ENCODE data around the gene ZBTB40. TPM values are rescaled to one million over a fixed set of nuclear protein-coding genes. Genes with fewer than 3 reads are reported as not detected.

The ZBTB40 gene
- total RNA-seq, 1 donor from 2014 or later: 15.3 TPM

DNA sequence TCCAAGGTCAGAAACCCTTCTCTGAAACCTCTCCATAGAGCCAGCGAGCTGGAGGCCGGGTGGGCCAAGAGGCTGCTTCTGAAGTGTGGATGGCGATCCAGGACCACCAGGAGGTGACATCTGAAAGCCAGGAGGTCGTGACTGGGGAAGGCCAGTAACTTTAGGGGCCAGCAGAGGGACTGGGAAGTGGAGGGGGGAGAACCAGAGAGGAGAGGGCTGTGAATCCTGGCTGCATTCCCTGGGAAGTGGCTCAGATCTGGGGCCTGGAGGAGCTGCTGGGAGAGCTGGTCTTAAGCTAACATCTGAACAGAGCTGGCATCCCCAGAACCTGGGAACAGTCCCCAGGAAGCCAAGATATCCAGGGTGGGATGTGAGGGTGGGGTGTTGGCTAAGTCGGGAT, 100.4 kb downstream of the ZBTB40 start:
- H2AFZ ChIP-seq (ENCODE audit: low read depth, low read length): no peak overlapping the region
- no peak overlapping the region for H3K9ac ChIP-seq (ENCODE audit: low read length)
- TF ChIP-seq, protein P1, sequence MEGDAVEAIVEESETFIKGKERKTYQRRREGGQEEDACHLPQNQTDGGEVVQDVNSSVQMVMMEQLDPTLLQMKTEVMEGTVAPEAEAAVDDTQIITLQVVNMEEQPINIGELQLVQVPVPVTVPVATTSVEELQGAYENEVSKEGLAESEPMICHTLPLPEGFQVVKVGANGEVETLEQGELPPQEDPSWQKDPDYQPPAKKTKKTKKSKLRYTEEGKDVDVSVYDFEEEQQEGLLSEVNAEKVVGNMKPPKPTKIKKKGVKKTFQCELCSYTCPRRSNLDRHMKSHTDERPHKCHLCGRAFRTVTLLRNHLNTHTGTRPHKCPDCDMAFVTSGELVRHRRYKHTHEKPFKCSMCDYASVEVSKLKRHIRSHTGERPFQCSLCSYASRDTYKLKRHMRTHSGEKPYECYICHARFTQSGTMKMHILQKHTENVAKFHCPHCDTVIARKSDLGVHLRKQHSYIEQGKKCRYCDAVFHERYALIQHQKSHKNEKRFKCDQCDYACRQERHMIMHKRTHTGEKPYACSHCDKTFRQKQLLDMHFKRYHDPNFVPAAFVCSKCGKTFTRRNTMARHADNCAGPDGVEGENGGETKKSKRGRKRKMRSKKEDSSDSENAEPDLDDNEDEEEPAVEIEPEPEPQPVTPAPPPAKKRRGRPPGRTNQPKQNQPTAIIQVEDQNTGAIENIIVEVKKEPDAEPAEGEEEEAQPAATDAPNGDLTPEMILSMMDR (IDR thresholded peaks at IDR 0.05; ENCODE audit: insufficient read depth, low read depth, low read length): no peak
- Mint-ChIP-seq H3K36me3 (ENCODE audit: low read depth, unreplicated experiment) (peaks cover 2% of the 10 kb centered on the region), H3K4me3 (ENCODE audit: unreplicated experiment) (no peak overlapping the region), H3K9me3 (ENCODE audit: unreplicated experiment) (no peaks in the 10 kb centered on the region), H3K27ac (ENCODE audit: unreplicated experiment) (no peak overlapping the region), H3K27me3 (ENCODE audit: low read depth, unreplicated experiment) (peaks cover 84% of the 10 kb centered on the region), H3K4me1 (ENCODE audit: low read depth, unreplicated experiment) (peaks cover 2% of the 10 kb centered on the region)
- no peaks in the 10 kb centered on the region for H4K20me1 ChIP-seq (ENCODE audit: insufficient read depth, low read length)
- H3K27me3 ChIP-seq (ENCODE audit: insufficient read depth, low read length): peaks cover 34% of the 10 kb centered on the region
- H3K9me3 ChIP-seq (ENCODE audit: insufficient read depth, low read depth, low read length): no peaks in the 10 kb centered on the region
- no peak overlapping the region for H3K4me3 ChIP-seq (ENCODE audit: insufficient read depth, low read depth, low read length)
- no peak overlapping the region for H3K4me2 ChIP-seq (ENCODE audit: low read length)
- H3K4me1 ChIP-seq (ENCODE audit: insufficient read depth, low read length): no peaks in the 10 kb centered on the region
- DNase-seq (ENCODE audit: low read depth): no peak
- H3K27ac ChIP-seq (ENCODE audit: low read depth, low read length): no peak overlapping the region
- H3K79me2 ChIP-seq (ENCODE audit: insufficient read depth, low read length): no peaks in the 10 kb centered on the region
- FAIRE-seq: no peak
- no peaks in the 10 kb centered on the region for H3K36me3 ChIP-seq (ENCODE audit: insufficient read depth, low read length)

DNA sequence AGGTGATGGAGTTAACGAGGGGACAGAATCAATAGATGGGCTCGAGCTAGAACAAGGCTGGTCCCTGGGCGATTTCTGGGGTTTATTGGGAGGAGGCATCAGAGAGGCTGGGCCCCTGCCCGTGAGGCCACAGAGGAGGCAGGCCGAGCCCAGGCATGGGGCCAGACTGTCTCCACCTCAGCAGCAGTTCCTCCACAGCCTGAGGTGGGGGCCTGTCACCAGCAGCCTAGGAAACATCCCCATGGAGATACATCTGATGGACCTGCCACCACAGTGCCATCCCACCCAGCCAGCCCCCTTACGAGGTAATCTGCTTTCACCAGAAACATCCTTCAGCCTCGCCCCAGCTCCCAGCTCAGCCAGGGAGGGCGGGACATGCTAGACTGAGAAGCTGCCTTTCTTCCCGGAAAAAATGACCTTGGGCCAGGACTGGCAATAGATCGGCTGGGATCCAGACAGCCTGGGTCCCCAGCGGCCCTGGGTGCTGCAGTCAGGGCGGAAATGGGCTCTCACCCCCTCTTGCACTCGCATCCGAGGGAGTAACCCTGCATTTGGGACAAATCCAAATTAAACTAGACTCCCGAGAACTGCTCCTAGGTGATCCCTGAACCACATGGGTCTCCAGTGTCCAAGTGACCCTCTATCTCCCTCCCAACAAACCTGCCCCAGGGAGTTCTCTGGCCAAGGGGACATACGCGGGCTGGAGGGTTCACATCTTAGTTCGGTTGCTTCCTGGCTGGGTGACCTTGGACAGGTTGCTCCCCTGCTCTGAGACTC, 101.6 kb downstream of the ZBTB40 start:
- no peaks in the 10 kb centered on the region for H3K4me1 ChIP-seq (ENCODE audit: insufficient read depth, low read length)
- no peaks in the 10 kb centered on the region for H4K20me1 ChIP-seq (ENCODE audit: insufficient read depth, low read length)
- DNase-seq (ENCODE audit: low read depth): no peak
- no peaks in the 10 kb centered on the region for H3K36me3 ChIP-seq (ENCODE audit: insufficient read depth, low read length)
- H3K27ac Mint-ChIP-seq (ENCODE audit: unreplicated experiment): no peak overlapping the region
- no peaks in the 10 kb centered on the region for H3K79me2 ChIP-seq (ENCODE audit: insufficient read depth, low read length)
- H3K27me3 ChIP-seq (ENCODE audit: insufficient read depth, low read length): peaks cover 31% of the 10 kb centered on the region
- FAIRE-seq: no peak
- H2AFZ ChIP-seq (ENCODE audit: low read depth, low read length): no peak overlapping the region
- no peak overlapping the region for H3K9ac ChIP-seq (ENCODE audit: low read length)
- no peak overlapping the region for H3K4me3 Mint-ChIP-seq (ENCODE audit: unreplicated experiment)
- H3K27me3 Mint-ChIP-seq (ENCODE audit: low read depth, unreplicated experiment): peaks cover 80% of the 10 kb centered on the region
- TF ChIP-seq EZH2 (IDR thresholded peaks at IDR 0.05; ENCODE audit: insufficient read depth, low read length): no peak
- TF ChIP-seq, protein P1 (IDR thresholded peaks at IDR 0.05; ENCODE audit: insufficient read depth, low read depth, low read length): no peak
- H3K9me3 Mint-ChIP-seq (ENCODE audit: unreplicated experiment): no peaks in the 10 kb centered on the region
- H3K4me2 ChIP-seq (ENCODE audit: low read length): no peak overlapping the region
- H3K9me3 ChIP-seq (ENCODE audit: insufficient read depth, low read depth, low read length): no peaks in the 10 kb centered on the region
- peaks cover 2% of the 10 kb centered on the region for H3K36me3 Mint-ChIP-seq (ENCODE audit: low read depth, unreplicated experiment)
- H3K4me1 Mint-ChIP-seq (ENCODE audit: low read depth, unreplicated experiment): peaks cover 10% of the 10 kb centered on the region
- H3K4me3 ChIP-seq (ENCODE audit: insufficient read depth, low read depth, low read length): no peak overlapping the region
- H3K27ac ChIP-seq (ENCODE audit: low read depth, low read length): no peak overlapping the region

DNA sequence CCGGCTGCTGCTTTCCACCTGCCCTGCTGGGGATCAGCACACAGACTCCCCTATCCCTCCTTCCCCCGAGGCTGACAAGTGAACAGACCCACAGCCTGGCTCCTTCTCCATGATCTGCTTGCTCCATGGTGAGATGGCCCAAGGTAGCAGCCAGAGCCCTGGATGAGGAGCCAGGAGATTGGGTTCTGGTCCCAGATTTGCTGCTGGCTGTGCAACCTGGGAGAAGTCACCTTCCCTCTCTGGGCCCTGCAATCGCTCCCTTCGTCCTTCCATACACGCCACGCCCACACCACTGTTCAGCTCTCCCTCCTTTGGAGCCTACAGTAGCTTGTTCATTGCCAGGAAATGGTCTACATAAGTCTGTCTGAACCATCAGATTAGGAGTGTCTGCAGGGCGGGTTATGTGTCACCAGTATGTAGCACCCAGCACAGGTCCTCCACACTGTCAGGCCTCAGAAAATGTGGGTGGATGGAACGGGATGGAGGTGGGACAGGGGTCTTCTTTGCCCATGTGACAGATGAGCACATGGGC, 102.4 kb downstream of the ZBTB40 start:
- Histone ChIP-seq H3K4me1 (ENCODE audit: insufficient read depth, low read length) (no peaks in the 10 kb centered on the region), H3K9ac (ENCODE audit: low read length) (no peak overlapping the region), H3K4me2 (ENCODE audit: low read length) (no peak overlapping the region), H3K9me3 (ENCODE audit: insufficient read depth, low read depth, low read length) (no peaks in the 10 kb centered on the region), H3K79me2 (ENCODE audit: insufficient read depth, low read length) (no peaks in the 10 kb centered on the region), H3K4me3 (ENCODE audit: insufficient read depth, low read depth, low read length) (no peak overlapping the region), H4K20me1 (ENCODE audit: insufficient read depth, low read length) (no peaks in the 10 kb centered on the region), H3K36me3 (ENCODE audit: insufficient read depth, low read length) (no peaks in the 10 kb centered on the region), H3K27ac (ENCODE audit: low read depth, low read length) (no peak overlapping the region), H2AFZ (ENCODE audit: low read depth, low read length) (no peak overlapping the region), H3K27me3 (ENCODE audit: insufficient read depth, low read length) (peaks cover 26% of the 10 kb centered on the region)
- peaks cover 10% of the 10 kb centered on the region for H3K4me1 Mint-ChIP-seq (ENCODE audit: low read depth, unreplicated experiment)
- peaks cover 78% of the 10 kb centered on the region for H3K27me3 Mint-ChIP-seq (ENCODE audit: low read depth, unreplicated experiment)
- no peak overlapping the region for H3K27ac Mint-ChIP-seq (ENCODE audit: unreplicated experiment)
- FAIRE-seq (no peak), DNase-seq (ENCODE audit: low read depth) (no peak)
- no peaks in the 10 kb centered on the region for H3K9me3 Mint-ChIP-seq (ENCODE audit: unreplicated experiment)
- no peak overlapping the region for H3K4me3 Mint-ChIP-seq (ENCODE audit: unreplicated experiment)
- peaks cover 2% of the 10 kb centered on the region for H3K36me3 Mint-ChIP-seq (ENCODE audit: low read depth, unreplicated experiment)
- TF ChIP-seq, protein P1 (IDR thresholded peaks at IDR 0.05; ENCODE audit: insufficient read depth, low read depth, low read length): no peak
- no peak for TF ChIP-seq EZH2 (IDR thresholded peaks at IDR 0.05; ENCODE audit: insufficient read depth, low read length)

Data from astrocyte (in vitro differentiated cells and primary cell).